ENCODE measurements around the gene UFD1. TPM values are rescaled to one million over a fixed set of nuclear protein-coding genes. Genes with fewer than 3 reads are reported as not detected.
A peak's percentile ranks its signal among the peaks of the same experiment; 100 is the strongest.

The UFD1 gene
- total and polyA plus RNA-seq, 9 of the 15 experiments (the other 6 are each of a cell fraction or from before 2014, with no cell fraction given): 238 to 645 (median 363) TPM

DNA sequence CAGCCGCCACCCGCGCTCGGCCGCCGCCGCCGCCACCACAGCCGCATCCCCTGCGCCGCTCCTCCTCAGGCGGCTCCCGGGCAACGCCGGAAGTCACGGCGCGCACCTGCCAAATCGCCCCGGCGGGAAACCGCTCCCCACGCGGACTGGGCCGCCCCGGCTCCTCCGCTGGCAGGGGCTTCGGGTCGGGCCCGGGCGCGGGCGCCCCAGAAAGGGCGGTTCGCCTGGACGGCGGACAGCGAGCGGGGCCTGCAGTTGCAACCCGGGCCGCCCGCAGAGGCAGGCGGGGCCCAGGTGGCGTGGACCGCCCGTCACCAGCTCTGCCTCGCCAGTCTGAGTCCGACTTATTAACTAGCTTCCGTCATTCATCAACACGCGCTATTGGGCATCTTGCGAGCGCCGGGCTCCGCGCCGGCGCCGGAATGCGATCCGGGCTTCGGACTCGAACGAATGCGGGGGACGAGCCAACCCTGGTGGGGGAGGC is 47.3 kb downstream of the UFD1 start, which contains the start of gene HIRA (continued):
- TF ChIP-seq, protein P1, sequence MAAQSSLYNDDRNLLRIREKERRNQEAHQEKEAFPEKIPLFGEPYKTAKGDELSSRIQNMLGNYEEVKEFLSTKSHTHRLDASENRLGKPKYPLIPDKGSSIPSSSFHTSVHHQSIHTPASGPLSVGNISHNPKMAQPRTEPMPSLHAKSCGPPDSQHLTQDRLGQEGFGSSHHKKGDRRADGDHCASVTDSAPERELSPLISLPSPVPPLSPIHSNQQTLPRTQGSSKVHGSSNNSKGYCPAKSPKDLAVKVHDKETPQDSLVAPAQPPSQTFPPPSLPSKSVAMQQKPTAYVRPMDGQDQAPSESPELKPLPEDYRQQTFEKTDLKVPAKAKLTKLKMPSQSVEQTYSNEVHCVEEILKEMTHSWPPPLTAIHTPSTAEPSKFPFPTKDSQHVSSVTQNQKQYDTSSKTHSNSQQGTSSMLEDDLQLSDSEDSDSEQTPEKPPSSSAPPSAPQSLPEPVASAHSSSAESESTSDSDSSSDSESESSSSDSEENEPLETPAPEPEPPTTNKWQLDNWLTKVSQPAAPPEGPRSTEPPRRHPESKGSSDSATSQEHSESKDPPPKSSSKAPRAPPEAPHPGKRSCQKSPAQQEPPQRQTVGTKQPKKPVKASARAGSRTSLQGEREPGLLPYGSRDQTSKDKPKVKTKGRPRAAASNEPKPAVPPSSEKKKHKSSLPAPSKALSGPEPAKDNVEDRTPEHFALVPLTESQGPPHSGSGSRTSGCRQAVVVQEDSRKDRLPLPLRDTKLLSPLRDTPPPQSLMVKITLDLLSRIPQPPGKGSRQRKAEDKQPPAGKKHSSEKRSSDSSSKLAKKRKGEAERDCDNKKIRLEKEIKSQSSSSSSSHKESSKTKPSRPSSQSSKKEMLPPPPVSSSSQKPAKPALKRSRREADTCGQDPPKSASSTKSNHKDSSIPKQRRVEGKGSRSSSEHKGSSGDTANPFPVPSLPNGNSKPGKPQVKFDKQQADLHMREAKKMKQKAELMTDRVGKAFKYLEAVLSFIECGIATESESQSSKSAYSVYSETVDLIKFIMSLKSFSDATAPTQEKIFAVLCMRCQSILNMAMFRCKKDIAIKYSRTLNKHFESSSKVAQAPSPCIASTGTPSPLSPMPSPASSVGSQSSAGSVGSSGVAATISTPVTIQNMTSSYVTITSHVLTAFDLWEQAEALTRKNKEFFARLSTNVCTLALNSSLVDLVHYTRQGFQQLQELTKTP (IDR thresholded peaks at IDR 0.05; ENCODE audit: low read depth in 1 of 2, partially characterized antibody in 2 of 2): no peak
- peak; percentile 80 for TF ChIP-seq ETS2 (tag; IDR thresholded peaks at IDR 0.05; ENCODE audit: borderline replicate concordance, poor library complexity, severe bottlenecking)
- TF ChIP-seq FOXA3 (CRISPR knock-in tag; conservative IDR thresholded peaks at IDR 0.05 in 1 of 2, IDR thresholded peaks at IDR 0.05 in 1 of 2): no peak
- peak; percentile 82 for TF ChIP-seq HDAC8 (tag; IDR thresholded peaks at IDR 0.05)
- 0 out of 2 replicates have a peak, but pooled peaks have one; percentile 49 for TF ChIP-seq ZNF449 (CRISPR knock-in tag; IDR thresholded peaks at IDR 0.05)
- TF ChIP-seq ZKSCAN1 (IDR thresholded peaks at IDR 0.05; ENCODE audit: low read depth, low read length): peak; percentile 76
- no peak for TF ChIP-seq ELF1 (tag; IDR thresholded peaks at IDR 0.05)
- no peak for TF ChIP-seq RBM39 (optimal IDR thresholded peaks at IDR 0.05; ENCODE audit: low read depth, low read length)
- no peak for TF ChIP-seq DDX20 (tag; IDR thresholded peaks at IDR 0.05; ENCODE audit: low read depth)
- TF ChIP-seq FIP1L1 (IDR thresholded peaks at IDR 0.05; ENCODE audit: low read depth, low read length, poor library complexity, severe bottlenecking): no peak
- no peak for TF ChIP-seq KDM5B (IDR thresholded peaks at IDR 0.05; ENCODE audit: insufficient replicate concordance, low read depth, low read length)
- TF ChIP-seq E2F6 (IDR thresholded peaks at IDR 0.05; ENCODE audit: borderline replicate concordance in 1 of 2, extremely low read depth in 1 of 2, insufficient read depth in 1 of 2, insufficient read length in 1 of 2, low read depth in 1 of 2, low read length in 1 of 2, poor library complexity in 1 of 2, severe bottlenecking in 1 of 2): peak; percentile 77 to 96
- TF ChIP-seq ETV6 (IDR thresholded peaks at IDR 0.05; ENCODE audit: borderline replicate concordance in 1 of 2, low read depth in 2 of 2, low read length in 1 of 2): peak in 1 of 2 experiments; percentile 48; a peak in 1 of 4 replicates
- TF ChIP-seq ETV6 (CRISPR knock-in tag; IDR thresholded peaks at IDR 0.05; ENCODE audit: borderline replicate concordance): no peak
- no peak for TF ChIP-seq CSDE1 (IDR thresholded peaks at IDR 0.05)
- TF ChIP-seq ATF7 (IDR thresholded peaks at IDR 0.05): no peak
- peak; percentile 19 for TF ChIP-seq SP2 (IDR thresholded peaks at IDR 0.05; ENCODE audit: extremely low read depth, low read depth, low read length, poor library complexity, severe bottlenecking)
